HG03064 (cell line): ENCODE data around the gene NPAS3.

Experiments
- ATAC-seq: cut with Tn5 transposase; IDR thresholded peaks from one replicate; pipeline ENCODE4 v1.9.1; 2021; ENCODE audit warnings: low read depth; ENCODE audit not compliant: unreplicated experiment

Gene NPAS3

DNA sequence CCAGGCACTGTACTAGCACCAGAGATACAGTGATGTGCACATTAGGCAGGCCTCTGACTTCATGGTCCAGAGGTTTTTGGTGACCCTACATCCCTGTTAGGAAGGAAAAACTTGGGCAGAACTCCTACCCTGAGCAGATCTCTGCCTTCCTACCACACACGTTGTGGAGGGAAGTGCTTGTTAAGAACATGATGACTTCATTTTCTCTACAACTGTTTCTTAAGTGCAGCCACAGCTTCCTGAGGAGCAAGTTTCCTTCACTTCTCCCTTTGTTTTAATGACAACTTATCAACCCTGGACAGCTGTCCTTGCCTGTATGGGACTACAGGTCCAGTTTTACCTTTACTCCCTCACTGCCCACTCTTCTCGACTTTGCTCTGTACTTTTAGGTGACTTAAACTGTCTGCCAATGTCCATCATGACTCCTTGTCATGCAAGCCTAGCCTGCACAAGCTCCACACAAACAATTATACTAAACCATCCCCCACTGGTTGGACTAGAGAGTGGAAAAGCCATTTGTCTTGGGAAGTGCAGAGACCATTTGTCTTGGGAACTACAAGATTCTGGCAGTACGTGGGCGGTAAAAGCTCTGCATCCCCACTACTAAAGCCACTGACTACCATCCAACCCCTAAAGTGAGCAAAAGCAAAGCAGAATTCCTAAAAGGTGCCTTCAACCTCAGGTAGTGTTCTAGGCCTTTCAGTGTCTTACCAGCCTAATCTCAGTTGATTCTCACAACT is 652.4 kb downstream of the NPAS3 start:
- ATAC-seq: no peak

DNA sequence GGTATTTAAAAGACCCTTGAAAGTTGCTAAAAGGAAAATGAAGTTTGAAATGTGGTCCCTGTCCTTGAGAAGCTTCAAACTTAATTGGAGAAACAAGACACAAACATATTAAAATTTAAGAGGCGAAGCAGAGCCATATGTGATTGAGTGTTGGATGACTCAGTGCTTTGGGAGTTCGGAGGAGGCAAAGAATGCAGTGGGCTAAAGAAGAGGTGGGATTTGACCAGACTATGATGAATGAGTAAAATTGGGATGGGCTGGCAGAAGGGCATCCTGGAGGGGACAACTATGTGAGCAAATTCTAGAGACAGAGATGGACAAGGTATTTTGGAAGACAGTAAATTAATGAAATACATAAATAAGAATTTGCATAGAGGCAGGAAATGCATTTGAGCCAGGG is 653.6 kb downstream of the NPAS3 start:
- no peak for ATAC-seq

DNA sequence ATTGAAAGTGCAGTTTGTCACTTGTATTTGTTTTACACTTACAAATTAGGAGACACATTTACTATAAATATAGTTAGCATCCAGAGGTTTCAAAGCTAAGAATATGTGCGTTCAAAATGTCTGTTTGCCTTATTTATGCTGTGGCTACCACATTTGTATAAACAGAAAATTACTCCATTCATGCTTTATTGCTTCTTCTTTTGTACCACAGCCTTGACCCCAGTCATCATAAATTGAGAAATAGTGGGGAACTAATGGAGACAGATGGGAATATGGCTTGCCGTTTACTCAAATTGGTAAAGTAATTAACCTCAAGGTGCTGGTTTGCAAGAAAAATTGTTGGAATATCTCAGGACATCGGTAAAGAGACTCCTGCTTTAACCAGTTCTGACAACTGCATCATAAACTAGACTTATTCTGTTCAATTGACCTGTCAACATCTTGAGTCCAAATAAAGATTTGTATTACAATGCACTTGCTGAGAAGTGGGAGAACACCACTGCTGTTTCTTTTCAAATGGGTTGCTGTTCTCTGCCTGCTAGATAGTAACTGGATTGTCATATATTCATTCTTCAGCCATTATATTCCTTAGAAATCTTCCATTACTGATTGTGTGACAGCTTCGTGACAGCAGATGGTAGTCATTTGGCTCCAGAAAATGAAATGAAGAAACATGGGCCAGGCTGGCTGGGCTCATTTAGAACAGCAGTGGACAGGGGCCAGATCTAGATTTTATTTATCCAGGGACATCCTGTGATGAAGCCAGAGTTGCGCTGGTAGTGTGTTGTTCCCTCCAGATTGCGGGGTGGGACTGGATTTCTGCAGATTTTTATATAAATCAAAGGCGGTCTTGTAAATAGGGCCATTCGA is 657.8 kb downstream of the NPAS3 start:
- no peak for ATAC-seq

DNA sequence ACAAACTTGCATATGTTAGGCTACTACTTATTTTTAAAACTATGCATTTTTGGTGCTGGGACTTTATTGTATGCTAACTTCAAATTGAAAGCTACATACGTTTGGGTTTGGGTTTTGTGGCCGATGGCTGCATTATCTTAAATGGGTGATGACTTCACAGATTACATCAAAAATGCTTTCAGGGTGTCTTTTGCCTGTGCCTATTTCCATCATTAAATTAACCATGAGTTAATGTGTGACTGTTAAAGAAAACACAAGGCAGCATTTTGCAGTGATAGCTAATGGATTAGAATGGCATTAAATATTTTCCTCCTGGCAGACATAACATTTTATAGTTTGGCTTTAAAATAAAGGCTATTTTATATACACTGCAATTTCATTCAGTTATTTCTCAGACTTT is 659.9 kb downstream of the NPAS3 start:
- ATAC-seq: no peak

DNA sequence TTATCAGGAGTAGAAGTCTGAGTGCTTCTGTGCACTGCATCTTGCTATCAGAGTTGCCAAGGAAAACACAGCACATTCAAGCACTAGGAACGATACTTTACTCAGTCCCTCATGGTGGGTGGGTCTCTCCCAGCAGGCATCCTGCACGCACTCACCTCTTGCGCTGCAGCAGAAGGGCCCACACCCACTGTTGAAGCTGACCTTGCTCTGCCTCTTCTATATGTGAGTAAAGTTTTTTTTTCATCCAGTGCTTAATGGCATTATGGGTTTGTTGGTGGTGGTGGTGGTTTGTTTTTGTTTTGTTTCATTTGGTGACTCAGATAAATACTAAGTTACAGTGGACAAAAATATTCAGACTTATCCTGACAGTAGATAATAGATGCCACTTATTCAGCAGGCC is 663.7 kb downstream of the NPAS3 start:
- no peak for ATAC-seq

DNA sequence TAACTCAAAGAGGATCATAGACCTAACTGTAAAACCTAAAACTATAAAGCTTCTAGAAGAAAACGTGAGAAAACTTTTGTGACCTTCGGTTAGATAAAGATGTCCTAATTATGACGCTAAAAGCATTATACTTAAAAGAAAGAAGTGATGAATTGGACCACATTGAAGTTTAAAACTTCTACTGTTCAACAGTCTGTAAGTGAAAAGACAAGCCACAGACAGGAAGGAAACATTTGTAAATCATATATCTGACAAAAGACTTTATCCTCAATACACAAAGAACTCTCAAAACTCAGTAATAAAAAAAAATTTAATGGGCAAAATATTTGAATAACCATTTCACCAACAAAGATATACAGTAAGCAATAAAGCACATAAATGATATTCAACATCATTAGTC is 667.9 kb downstream of the NPAS3 start:
- no peak for ATAC-seq

DNA sequence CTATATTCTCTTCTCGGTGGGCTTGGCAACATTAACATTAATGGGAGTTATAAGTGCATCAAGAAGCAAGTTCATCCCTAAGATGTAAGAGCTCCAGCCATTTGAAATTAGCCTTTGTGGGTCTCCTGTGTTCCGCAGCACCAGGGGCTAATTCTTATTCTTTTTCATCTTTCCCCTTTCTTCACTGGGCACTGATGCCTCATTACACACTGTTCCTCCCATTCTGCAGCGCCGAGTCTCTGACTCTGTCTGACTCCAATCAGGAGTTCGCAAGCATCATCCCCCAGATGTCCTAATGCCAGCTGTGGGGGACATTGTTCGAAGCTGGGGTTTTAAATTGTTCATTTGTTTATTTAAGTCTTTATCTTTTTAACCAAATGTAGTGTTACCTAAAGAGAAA is 670.9 kb downstream of the NPAS3 start:
- ATAC-seq: no peak

DNA sequence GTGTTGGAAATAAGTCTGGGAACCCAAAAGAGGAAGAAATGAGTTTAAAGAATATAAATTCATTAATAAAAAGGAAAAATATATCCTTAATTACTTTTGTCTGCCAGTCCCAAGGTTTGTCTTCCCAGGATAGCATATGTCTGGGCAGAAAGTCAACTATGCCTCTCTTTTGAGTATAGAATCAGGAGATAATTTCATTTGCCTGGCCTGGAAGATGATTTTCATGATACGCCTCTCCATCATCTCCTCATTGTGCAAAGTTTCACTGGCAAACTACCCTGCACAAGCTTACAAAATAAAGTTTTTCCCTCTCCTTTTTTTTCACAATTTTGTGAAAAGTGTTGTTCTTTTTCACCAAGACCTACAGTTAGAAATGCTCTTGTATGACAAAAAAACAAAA is 671.4 kb downstream of the NPAS3 start:
- no peak for ATAC-seq

DNA sequence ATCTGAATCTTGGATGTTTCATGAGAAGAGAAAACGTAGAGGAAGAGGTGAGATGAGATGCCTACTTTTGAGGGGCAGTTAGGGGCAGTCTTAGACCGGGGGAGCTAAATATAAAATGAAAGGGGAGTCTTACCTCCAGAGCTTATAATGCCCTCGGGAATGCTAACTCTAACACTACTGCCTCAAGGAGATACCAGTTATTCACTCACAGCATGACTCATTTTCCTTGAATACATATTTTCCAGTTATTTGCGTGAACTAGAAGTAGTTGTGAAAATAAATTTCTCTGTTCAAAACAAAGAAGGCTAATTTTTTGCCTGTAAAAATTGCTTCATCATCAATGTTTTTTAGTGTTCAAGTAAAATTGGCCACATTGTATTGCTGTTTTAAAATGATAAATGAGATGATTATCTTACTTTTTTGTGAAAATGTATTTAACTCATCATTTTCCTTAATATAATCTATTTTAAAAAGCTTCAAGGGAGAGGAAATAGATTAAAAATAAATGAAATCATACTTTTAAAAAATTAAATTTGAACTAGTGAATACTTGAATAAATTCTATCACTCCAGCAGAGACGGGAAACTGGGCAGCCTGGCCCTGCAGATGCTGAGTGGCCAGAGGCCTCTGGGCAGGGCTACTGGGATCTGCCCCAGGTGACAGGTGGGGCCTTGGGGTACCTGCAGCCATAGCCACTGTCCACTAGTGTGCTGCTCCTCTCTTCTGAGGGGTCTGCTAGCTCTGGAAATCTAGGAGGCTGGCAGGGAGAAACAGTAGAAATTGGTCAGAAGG is 672.9 kb downstream of the NPAS3 start:
- ATAC-seq: no peak

DNA sequence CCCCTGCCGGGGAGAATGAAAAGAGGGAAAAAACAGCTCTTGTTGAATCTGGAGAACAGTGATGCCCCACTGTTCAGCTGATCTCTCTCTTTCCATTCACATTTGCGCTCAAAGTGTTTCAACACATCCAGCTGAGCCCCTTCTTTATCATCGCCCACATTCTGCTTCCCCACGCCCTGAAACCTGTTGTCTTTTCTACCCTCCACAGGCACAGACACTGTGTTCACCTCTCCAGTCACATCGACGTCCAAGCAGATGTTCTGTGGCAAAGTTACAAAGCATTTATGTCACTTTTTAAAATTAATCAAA is 673.5 kb downstream of the NPAS3 start:
- no peak for ATAC-seq

DNA sequence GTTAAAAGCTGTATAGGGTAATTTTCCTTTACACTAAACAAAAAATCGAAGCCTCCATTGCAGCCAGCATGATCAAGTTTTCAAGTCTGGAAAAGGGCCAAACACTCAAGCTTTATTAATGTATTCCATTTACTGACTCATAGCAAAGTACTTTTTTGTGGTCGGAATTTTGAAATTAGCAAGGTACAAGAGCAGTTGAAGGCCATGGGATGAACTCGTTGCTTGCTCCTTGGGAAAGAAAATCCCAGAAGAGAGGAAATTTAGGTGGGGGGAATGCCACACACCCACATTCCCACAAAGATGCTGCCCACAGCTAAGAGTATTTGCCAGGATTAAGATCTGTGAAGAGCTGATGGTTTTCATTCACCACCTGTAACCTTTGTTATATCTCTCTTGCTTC is 678.5 kb downstream of the NPAS3 start:
- ATAC-seq: no peak

DNA sequence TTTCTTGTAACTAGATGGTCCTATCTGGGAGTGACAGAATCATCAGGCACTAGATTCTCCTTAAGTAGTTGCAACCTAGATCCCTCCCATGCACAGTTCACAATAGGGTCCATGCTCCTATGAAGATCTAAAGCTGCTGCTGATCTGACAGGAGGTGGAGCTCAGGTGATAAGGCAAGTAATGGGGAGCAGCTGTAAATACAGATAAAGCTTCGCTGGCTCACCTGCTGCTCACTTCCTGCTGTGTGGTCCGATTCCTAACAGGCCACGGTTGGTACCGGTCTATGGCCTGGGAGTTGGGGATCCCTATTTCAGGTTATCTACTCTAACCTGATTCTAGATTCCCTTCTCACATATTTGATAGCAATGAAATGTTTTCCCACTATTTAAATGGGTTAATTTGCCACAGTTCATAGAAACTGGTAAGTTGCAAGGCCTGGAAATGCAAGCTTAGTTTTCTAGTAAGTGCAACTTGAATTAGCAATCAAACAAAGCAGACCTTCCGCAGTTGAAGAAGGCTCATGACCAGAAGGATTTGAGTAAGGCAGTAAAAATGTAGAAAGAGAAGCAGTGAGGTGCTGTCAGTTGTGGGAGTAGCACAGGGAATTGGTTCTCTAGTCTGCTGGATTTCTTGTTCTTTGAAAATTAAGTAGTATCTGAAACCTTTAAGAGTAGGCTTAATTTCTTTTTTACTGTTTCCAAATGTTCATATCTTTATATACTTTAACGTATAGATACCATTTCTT is 679.9 kb downstream of the NPAS3 start:
- ATAC-seq: no peak

DNA sequence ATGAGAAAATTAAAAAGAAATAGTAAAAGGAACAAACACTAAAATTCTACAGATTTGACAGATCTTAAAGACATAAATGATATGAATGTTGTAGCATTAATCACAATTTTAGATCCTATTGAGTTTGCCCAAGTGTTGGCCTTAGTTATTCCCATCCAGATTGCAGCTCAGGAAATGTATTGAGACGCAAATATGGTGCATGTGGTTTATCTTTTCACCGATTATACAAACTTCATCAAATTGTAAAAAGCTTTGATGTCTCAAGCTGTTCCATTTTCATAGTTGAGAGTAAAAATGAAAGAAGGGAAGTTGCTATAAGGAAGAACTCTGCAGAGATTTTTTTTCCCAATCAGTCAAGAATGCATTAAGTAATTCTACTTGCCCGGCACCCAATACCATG is 683.8 kb downstream of the NPAS3 start:
- no peak for ATAC-seq

DNA sequence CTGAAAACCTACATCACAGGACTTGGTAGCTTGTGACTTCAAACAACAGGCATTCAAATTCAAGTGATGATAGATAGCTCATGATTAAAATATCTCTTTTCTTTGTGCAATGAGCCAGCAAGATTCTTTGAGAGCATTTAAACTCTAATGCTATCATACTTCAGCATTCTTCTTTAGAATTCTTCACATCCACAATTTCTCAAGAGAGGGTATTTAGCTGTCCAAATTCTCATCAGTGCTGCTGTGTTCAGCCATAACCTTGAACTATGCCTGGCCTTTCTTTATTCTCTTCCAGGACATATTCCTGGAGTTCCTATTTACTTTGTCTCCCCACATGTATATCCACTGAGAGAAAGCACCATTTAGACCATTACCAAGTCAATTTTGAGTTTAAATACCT is 691.1 kb downstream of the NPAS3 start:
- no peak for ATAC-seq

DNA sequence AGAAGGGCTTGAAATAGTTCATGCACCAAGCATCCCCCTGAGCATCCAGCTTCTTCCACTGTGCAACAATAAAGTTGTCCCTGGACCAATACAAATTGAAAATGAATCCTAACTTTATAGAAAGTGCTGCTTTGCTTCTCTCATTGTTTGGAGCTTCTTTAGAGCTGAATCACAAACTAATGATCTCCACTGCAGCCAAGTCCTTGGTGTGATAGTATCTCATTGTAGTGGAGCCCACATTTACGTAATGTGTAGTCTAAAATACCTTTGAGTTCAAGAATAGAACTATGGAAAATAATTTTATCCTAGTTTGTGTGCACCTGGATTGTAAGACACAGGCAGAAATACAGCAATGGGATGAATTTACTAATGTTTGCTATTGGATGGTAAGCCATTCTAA is 692.3 kb downstream of the NPAS3 start:
- ATAC-seq: no peak

DNA sequence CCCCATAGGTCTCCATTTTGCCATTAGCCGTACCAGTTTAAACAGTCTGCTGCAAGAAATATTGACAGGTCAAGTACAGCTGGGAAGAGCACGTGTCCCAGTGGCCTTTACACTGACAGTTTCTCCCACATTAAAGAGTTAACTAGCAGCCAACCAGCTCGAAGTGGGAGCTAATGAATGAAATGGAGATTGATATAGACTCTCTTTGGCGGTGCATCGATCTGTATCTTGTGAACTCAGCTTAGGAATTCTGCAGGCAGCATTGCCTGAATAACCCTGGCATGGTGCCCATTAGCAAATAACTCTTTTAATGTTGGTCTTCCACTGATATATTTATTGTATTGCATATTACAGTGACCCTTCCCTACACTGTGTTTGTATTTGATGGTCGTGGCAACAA is 692.8 kb downstream of the NPAS3 start:
- ATAC-seq: no peak

DNA sequence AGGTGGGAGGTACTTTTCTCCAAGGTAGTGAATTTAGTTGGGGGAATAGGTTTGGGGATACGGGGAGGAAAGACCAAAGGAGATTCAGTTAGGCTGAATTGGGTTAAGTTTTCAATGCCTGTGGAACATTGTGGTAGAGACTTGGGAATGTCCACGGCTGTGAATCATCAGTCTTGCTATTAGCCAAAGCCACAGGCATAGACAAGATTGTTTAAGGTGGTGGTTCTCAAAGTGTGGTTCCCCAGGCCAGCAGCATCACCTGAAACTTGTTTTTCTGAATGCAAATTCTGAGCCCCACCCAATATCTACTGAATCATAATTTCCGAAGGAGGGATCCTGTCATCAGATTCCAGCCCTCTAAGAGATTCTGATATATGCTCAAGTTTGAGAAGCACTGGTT is 696.0 kb downstream of the NPAS3 start:
- no peak for ATAC-seq

DNA sequence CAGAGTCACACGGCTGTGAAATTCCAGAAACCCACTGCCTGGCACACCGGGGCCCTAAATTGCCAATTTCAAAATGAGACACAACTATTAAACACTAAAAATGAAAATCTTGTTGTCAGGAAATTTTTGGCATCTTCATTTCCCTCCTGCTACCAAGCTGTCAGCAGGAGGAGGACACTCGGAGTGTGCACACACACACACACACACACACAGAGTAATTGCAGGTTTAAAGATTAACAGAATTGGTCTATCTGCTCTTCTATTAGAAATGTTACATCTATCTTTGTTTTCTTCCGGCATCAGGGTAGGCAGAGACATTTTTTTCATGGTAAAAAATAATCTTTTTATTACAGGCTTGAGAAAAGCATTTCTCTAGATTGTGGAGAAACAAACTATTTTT is 698.0 kb downstream of the NPAS3 start:
- no peak for ATAC-seq

DNA sequence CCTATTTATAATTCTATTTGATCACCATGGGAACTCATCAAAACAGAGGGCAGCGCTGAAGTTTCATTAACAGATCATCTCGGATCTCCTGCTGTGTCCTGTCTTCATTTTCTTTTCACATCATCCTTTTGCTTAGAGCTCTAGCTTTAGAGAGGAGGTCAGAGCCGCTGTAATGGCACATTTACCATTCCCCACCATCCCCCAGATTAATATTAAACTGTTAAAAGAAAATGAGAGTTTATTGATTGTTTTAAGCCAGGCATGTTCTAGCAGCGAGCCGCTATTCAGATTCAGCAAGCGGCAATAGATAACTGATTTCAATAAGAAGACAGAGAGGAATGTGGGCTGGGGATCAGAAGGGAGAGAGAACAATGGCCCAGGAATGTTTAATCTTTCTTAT is 703.4 kb downstream of the NPAS3 start:
- ATAC-seq: no peak

DNA sequence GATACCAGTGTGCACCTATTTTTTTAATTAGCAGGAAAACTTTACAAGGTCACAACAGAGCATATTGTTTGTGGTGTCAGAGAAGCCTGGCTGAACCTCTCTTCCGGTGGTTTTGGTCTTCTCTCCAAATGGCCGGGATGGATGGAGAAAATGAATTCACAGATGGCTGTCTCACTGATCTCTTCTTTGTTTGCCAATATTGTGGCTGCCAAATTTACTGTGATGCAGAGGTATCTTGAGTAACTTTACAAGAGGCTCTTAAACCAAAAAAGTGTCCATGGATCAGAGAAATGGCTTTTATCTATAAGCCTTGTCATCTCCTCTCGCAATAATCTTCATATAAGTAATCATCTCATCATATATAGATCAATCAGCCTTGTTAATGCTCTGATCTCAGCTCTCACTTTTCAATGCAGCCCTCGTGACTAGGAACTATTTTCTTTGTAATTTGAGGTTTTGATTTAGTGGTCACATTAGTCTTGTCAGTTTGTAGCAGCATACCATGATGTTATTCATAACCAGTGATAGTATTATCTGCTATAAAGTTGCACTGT is 704.1 kb downstream of the NPAS3 start:
- no peak for ATAC-seq
